A549 (cell line): Measurements from ENCODE around the gene LTBP3. TPM values are rescaled to one million over a fixed set of nuclear protein-coding genes. Genes with fewer than 3 reads are reported as not detected.

Experiments used
- ATAC-seq, 2 experiments: fragments of 200-7000 bp in 1 of 2; fragments of >200 bp in 1 of 2; cut with Nextera tagmentation in 1 of 2; cut with Tn5 transposase in 1 of 2; 3 replicates each; pipeline versions ENCODE4 v1.8.0 to v1.9.1; 2018 to 2020; ENCODE audit warnings: mild to moderate bottlenecking in 1 of 2, moderate library complexity in 1 of 2
- CTCF ChIA-PET: fragments of 300-600 bp; sonication (Branson Sonifier 250); formaldehyde crosslinking; extraction: SDS; loops from one replicate; lab custom pipeline; 2021; ENCODE audit warnings: antibody characterized with exemption, inconsistent platforms; lab: Yijun Ruan, JAX
- POLR2A ChIA-PET: fragments of 350-600 bp; formaldehyde crosslinking; extraction: SDS; loops from one replicate; lab custom pipeline; 2021; ENCODE audit warnings: antibody characterized with exemption, inconsistent platforms; lab: Yijun Ruan, JAX
- DNase-seq, 2 experiments: peaks; one replicate each; pipeline versions ENCODE4 v3.0.0 to v3.0.0-alpha.2; 2011 to 2016; ENCODE audit warnings: low read depth in 1 of 2, low spot score in 1 of 2
- FAIRE-seq: peaks from 2 replicates; lab custom pipeline; 2011; peaks lifted over from hg19 to GRCh38; lab: Jason Lieb, UNC
- H3K27ac ChIP-seq, 2 experiments: fragments of >200 bp; sonication (Bioruptor Twin); formaldehyde crosslinking; 3 replicates each; pipeline ENCODE4 v1.5.1; 2016 to 2017
- H3K4me1 ChIP-seq: fragments of >200 bp; sonication (Bioruptor Twin); formaldehyde crosslinking; 3 replicates; pipeline ENCODE4 v1.6.1; 2016
- H3K4me2 ChIP-seq: fragments of >200 bp; sonication (Bioruptor Twin); formaldehyde crosslinking; 3 replicates; pipeline ENCODE4 v1.6.1; 2016
- H3K4me3 ChIP-seq: fragments of >200 bp; sonication (Bioruptor Twin); formaldehyde crosslinking; 3 replicates; pipeline ENCODE4 v1.5.1; 2016
- H3K9me3 ChIP-seq: fragments of >200 bp; sonication (Bioruptor Twin); formaldehyde crosslinking; 3 replicates; pipeline ENCODE4 v1.6.1; 2016
- BHLHE40 ChIP-seq: IDR thresholded peaks from 2 replicates; pipeline ENCODE4 v1.6.1; 2012; ENCODE audit warnings: low read depth, low read length, inconsistent platforms
- CBX2 ChIP-seq: fragments of 200-600 bp; sonication (generic); IDR thresholded peaks from 2 replicates; pipeline ENCODE4 v1.6.1; 2016; ENCODE audit warnings: low read depth, mild to moderate bottlenecking, borderline replicate concordance
- CBX8 ChIP-seq: fragments of 200-600 bp; sonication (generic); IDR thresholded peaks from 2 replicates; pipeline ENCODE4 v1.6.1; 2016
- CEBPB ChIP-seq, 2 experiments: fragments of >200 bp in 1 of 2; sonication (Bioruptor Twin) in 1 of 2; formaldehyde crosslinking in 1 of 2; IDR thresholded peaks; 2 replicates each; pipeline ENCODE4 v1.6.1; 2012 to 2016
- CHD2 ChIP-seq: fragments of 150-350 bp; IDR thresholded peaks from 2 replicates; pipeline ENCODE4 v1.6.1; 2014; ENCODE audit warnings: low read length; ENCODE audit not compliant: partially characterized antibody
- CTCF ChIP-seq: fragments of >200 bp; sonication (Bioruptor Twin); formaldehyde crosslinking; IDR thresholded peaks from 3 replicates; pipeline ENCODE4 v1.5.1; 2016
- E2F6 ChIP-seq: IDR thresholded peaks from 2 replicates; pipeline ENCODE4 v1.6.1; 2012; ENCODE audit warnings: low read depth, borderline replicate concordance
- EP300 ChIP-seq, 2 experiments: fragments of >200 bp; sonication (Bioruptor Twin); formaldehyde crosslinking; IDR thresholded peaks; 2 replicates in 1 of 2; 3 replicates in 1 of 2; pipeline ENCODE4 v1.6.1; 2016 to 2017
- ESRRA ChIP-seq: fragments of 150-350 bp; IDR thresholded peaks from 2 replicates; pipeline ENCODE4 v1.6.1; 2014; ENCODE audit warnings: mild to moderate bottlenecking, low read length, borderline replicate concordance
- FOSL2 ChIP-seq, 2 experiments: fragments of 450-650 bp in 1 of 2; fragments of >200 bp in 1 of 2; sonication (Bioruptor Twin) in 1 of 2; formaldehyde crosslinking; IDR thresholded peaks; 2 replicates each; pipeline versions ENCODE4 v1.5.0 to v1.6.1; 2016 to 2020; ENCODE audit warnings: mild to moderate bottlenecking in 1 of 2, moderate library complexity in 1 of 2
- FOXS1 ChIP-seq: fragments of 250-450 bp; sonication (Bioruptor Pico); IDR thresholded peaks from 2 replicates; pipeline ENCODE4 v1.5.0; 2020; ENCODE audit warnings: mild to moderate bottlenecking, moderate library complexity
- GATA3 ChIP-seq: IDR thresholded peaks from 2 replicates; pipeline ENCODE4 v1.6.1; 2012; ENCODE audit warnings: borderline replicate concordance
- HES2 ChIP-seq: fragments of >200 bp; sonication (Bioruptor Twin); formaldehyde crosslinking; IDR thresholded peaks from 2 replicates; pipeline ENCODE4 v1.6.1; 2016
- HEYL ChIP-seq: fragments of 250-450 bp; sonication (Bioruptor Pico); IDR thresholded peaks from 2 replicates; pipeline ENCODE4 v1.8.0; 2021; ENCODE audit warnings: mild to moderate bottlenecking, moderate library complexity
- HMGXB4 ChIP-seq: fragments of 250-450 bp; sonication (Bioruptor Pico); IDR thresholded peaks from 2 replicates; pipeline ENCODE4 v1.5.0; 2021; ENCODE audit warnings: mild to moderate bottlenecking, moderate library complexity, borderline replicate concordance
- HOXA7 ChIP-seq: fragments of 250-450 bp; sonication (Bioruptor Pico); IDR thresholded peaks from 2 replicates; pipeline ENCODE4 v1.5.0; 2020; ENCODE audit warnings: mild to moderate bottlenecking, moderate library complexity
- HOXB13 ChIP-seq: fragments of 250-450 bp; sonication (Bioruptor Pico); IDR thresholded peaks from 2 replicates; pipeline ENCODE4 v1.5.0; 2020; ENCODE audit warnings: low read depth, mild to moderate bottlenecking, moderate library complexity
- HOXB5 ChIP-seq: fragments of 250-450 bp; sonication (Bioruptor Pico); IDR thresholded peaks from 2 replicates; pipeline ENCODE4 v1.5.0; 2020; ENCODE audit warnings: mild to moderate bottlenecking, moderate library complexity
- JUN ChIP-seq, 2 experiments: fragments of >200 bp; sonication (Bioruptor Twin); formaldehyde crosslinking; IDR thresholded peaks; 2 replicates in 1 of 2; 3 replicates in 1 of 2; pipeline ENCODE4 v1.6.1; 2016 to 2017
- MAX ChIP-seq: IDR thresholded peaks from 2 replicates; pipeline ENCODE4 v1.6.1; 2012
- MYC ChIP-seq: IDR thresholded peaks from 2 replicates; pipeline ENCODE4 v1.6.1; 2012; ENCODE audit warnings: mild to moderate bottlenecking, inconsistent platforms, low read length, improper control_type of control experiment, borderline replicate concordance
- NPAS2 ChIP-seq: fragments of 250-450 bp; sonication (Bioruptor Pico); IDR thresholded peaks from 2 replicates; pipeline ENCODE4 v1.8.0; 2022; ENCODE audit warnings: mild to moderate bottlenecking, moderate library complexity, borderline replicate concordance
- NR3C1 ChIP-seq: fragments of >200 bp; sonication (Bioruptor Twin); formaldehyde crosslinking; IDR thresholded peaks from 3 replicates; pipeline ENCODE4 v1.6.1; 2017
- PBX3 ChIP-seq: IDR thresholded peaks from 2 replicates; pipeline ENCODE4 v1.6.1; 2012
- PHF8 ChIP-seq: fragments of 200-600 bp; sonication (generic); IDR thresholded peaks from 2 replicates; pipeline ENCODE4 v1.6.1; 2016; ENCODE audit warnings: low read depth, mild to moderate bottlenecking, antibody characterized with exemption, moderate library complexity, borderline replicate concordance
- POLR2A ChIP-seq: IDR thresholded peaks from 2 replicates; pipeline ENCODE4 v1.6.1; 2012; ENCODE audit warnings: mild to moderate bottlenecking, low read length
- POLR2AphosphoS2 ChIP-seq: conservative IDR thresholded peaks from 2 replicates; pipeline ENCODE4 v1.6.1; 2012; ENCODE audit warnings: low read length, improper control_type of control experiment, inconsistent platforms
- RAD21 ChIP-seq, 2 experiments: fragments of >200 bp in 1 of 2; sonication (Bioruptor Twin) in 1 of 2; formaldehyde crosslinking in 1 of 2; IDR thresholded peaks in 1 of 2; conservative IDR thresholded peaks in 1 of 2; 2 replicates in 1 of 2; 3 replicates in 1 of 2; pipeline ENCODE4 v1.6.1; 2012 to 2018; ENCODE audit warnings: inconsistent platforms in 1 of 2
- RARB ChIP-seq: fragments of 250-450 bp; sonication (Bioruptor Pico); IDR thresholded peaks from 2 replicates; pipeline ENCODE4 v1.8.0; 2021; ENCODE audit warnings: mild to moderate bottlenecking, moderate library complexity
- RFX5 ChIP-seq: fragments of 450-650 bp; IDR thresholded peaks from 2 replicates; pipeline ENCODE4 v1.7.1; 2014; ENCODE audit warnings: antibody characterized with exemption, mild to moderate bottlenecking, moderate library complexity
- SMC3 ChIP-seq: fragments of >200 bp; sonication (Bioruptor Twin); formaldehyde crosslinking; IDR thresholded peaks from 3 replicates; pipeline ENCODE4 v1.6.1; 2018; ENCODE audit warnings: inconsistent platforms
- TFCP2L1 ChIP-seq: fragments of 250-450 bp; sonication (Bioruptor Pico); IDR thresholded peaks from 2 replicates; pipeline ENCODE4 v1.5.0; 2021; ENCODE audit warnings: mild to moderate bottlenecking
- TP53 ChIP-seq: fragments of 250-450 bp; sonication (Bioruptor Pico); IDR thresholded peaks from 2 replicates; pipeline ENCODE4 v1.5.0; 2021; ENCODE audit warnings: mild to moderate bottlenecking, moderate library complexity
- USF2 ChIP-seq: fragments of 450-650 bp; IDR thresholded peaks from 2 replicates; pipeline ENCODE4 v1.6.1; 2014; ENCODE audit warnings: antibody characterized with exemption
- WGBS: methylation state at CpG from one replicate; pipeline ENCODE4 v1.1.6; 2017; ENCODE audit errors: missing lambda C conversion rate; 5-methylcytosine and 5-hydroxymethylcytosine counted together
- polyA plus RNA-seq, 4 experiments: library from polyadenylated mRNA; depleted of rRNA in 3 of 4; stranded (reverse); fragments of >200 nt; fragmentation: RNase III in 1 of 4; extraction: RNeasy Plus Mini Kit Qiagen cat#74134 plus additional on column Dnase treatment in 1 of 4; gene quantifications; 2 replicates in 3 of 4; 3 replicates in 1 of 4; pipeline ENCODE4 v1.2.3, GENCODE V29; 2011 to 2017

The LTBP3 gene
- polyA plus RNA-seq, 2 of the 4 experiments (the other 2 are of a cell fraction), result 28.6 to 123 TPM

- TF ChIP-seq JUN (IDR thresholded peaks at IDR 0.05) (peak; percentile 100), HMGXB4 (CRISPR knock-in tag) (peak; percentile 100), TP53 (CRISPR knock-in tag) (peak; percentile 100), FOSL2 (IDR thresholded peaks at IDR 0.05) (no peak), FOSL2 (CRISPR knock-in tag; IDR thresholded peaks at IDR 0.05) (peak; percentile 89), SMC3 (peak; percentile 50; the same call in 2 of the 3 replicates), POLR2A (peak; percentile 99), RARB (CRISPR knock-in tag) (peak; percentile 100), EP300 (IDR thresholded peaks at IDR 0.05) (peak in 1 of 2 experiments; percentile 65; a peak in 2 of 5 replicates), NR3C1 (no peak), HOXB5 (CRISPR knock-in tag) (peak; percentile 95), USF2 (no peak), PBX3 (peak; percentile 97), PHF8 (peak; percentile 82), GATA3 (peak; percentile 73), CBX8 (no peak), CBX2 (peak; percentile 83; the same call in 1 of the 2 replicates), RFX5 (no peak), TFCP2L1 (CRISPR knock-in tag) (peak; percentile 100), MYC (peak; percentile 69; the same call in 1 of the 2 replicates), MAX (peak; percentile 92), FOXS1 (CRISPR knock-in tag) (no peak), HOXA7 (CRISPR knock-in tag) (peak; percentile 100), NPAS2 (no peak)
Observed at GRCh38 chr11:65498977-65499712, 59.0 kb downstream of the LTBP3 start, which contains the start of gene MALAT1 (continued).

- 1% methylated on average over 6 of the region's 6 CpGs for WGBS
- ATAC-seq (no peak), FAIRE-seq (no peak), DNase-seq (no peak)
- H3K9me3 ChIP-seq, result no peaks in the 10 kb centered on the region
- ChIA-PET CTCF (interaction anchor here (1.3 to 30.0 kb wide), 10 partner anchors 9 to 118 kb away, joined by 3 to 947 read pairs (median 9); partner anchors contain the start of gene SLC25A45), POLR2A (interaction anchor here (0.8 to 26.7 kb wide), 14 partner anchors 9 to 165 kb away, joined by 3 to 1006 read pairs (median 8); partner anchors contain the start of genes DPF2, NEAT1, PCNX3 and SCYL1)
- peak overlapping the region; percentile 90 for H3K4me3 ChIP-seq
- peak overlapping the region; percentile 98 to 100 for H3K27ac ChIP-seq
- H3K4me2 ChIP-seq, result peak overlapping the region; percentile 98
- H3K4me1 ChIP-seq, result peaks cover 41% of the 10 kb centered on the region
- no peak for TF ChIP-seq HOXB5 (CRISPR knock-in tag)
- TF ChIP-seq HES2, result no peak
- TF ChIP-seq NR3C1, result no peak
- no peak for TF ChIP-seq CTCF
- TF ChIP-seq POLR2AphosphoS2, result no peak
- TF ChIP-seq RAD21 (conservative IDR thresholded peaks at IDR 0.05 in 1 of 2, IDR thresholded peaks at IDR 0.05 in 1 of 2), result peak in 1 of 2 experiments; percentile 46; a peak in 2 of 5 replicates
- no peak for TF ChIP-seq HEYL (CRISPR knock-in tag)
- peak; percentile 61; the same call in 1 of the 2 replicates for TF ChIP-seq E2F6
- no peak; a peak in 1 of 4 replicates for TF ChIP-seq CEBPB (IDR thresholded peaks at IDR 0.05)
- TF ChIP-seq HOXA7 (CRISPR knock-in tag), result no peak
- no peak for TF ChIP-seq HOXB13 (CRISPR knock-in tag)
- TF ChIP-seq CHD2, result peak; percentile 85
- TF ChIP-seq ESRRA, result no peak
- no peak for TF ChIP-seq BHLHE40
- no peak; the same call in 1 of the 2 replicates for TF ChIP-seq PHF8
Observed at GRCh38 chr11:65498727-65498976, 59.5 kb downstream of the LTBP3 start.
